Measurements from ENCODE around the gene FHOD3.

GRCh38 chr18:36389811-36390581 lies 92.5 kb downstream of the FHOD3 start:
- TF ChIP-seq, protein P1, sequence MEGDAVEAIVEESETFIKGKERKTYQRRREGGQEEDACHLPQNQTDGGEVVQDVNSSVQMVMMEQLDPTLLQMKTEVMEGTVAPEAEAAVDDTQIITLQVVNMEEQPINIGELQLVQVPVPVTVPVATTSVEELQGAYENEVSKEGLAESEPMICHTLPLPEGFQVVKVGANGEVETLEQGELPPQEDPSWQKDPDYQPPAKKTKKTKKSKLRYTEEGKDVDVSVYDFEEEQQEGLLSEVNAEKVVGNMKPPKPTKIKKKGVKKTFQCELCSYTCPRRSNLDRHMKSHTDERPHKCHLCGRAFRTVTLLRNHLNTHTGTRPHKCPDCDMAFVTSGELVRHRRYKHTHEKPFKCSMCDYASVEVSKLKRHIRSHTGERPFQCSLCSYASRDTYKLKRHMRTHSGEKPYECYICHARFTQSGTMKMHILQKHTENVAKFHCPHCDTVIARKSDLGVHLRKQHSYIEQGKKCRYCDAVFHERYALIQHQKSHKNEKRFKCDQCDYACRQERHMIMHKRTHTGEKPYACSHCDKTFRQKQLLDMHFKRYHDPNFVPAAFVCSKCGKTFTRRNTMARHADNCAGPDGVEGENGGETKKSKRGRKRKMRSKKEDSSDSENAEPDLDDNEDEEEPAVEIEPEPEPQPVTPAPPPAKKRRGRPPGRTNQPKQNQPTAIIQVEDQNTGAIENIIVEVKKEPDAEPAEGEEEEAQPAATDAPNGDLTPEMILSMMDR (conservative IDR thresholded peaks at IDR 0.05 in 1 of 2, IDR thresholded peaks at IDR 0.05 in 1 of 2; ENCODE audit: extremely low read depth in 1 of 2, insufficient read depth in 1 of 2, low read depth in 1 of 2, low read length in 2 of 2), result no peak
- TF ChIP-seq EZH2 (IDR thresholded peaks at IDR 0.05; ENCODE audit: borderline replicate concordance, low read length), result no peak

All from mammary epithelial cell (primary cell).